ENCODE data around the gene TRPV4. TPM values are rescaled to one million over a fixed set of nuclear protein-coding genes. Genes with fewer than 3 reads are reported as not detected.
"Not testable (repeated sequence)": the region's sequence is repeated elsewhere in the genome, so short reads cannot be mapped to it uniquely, and the experiment has no call there.

The TRPV4 gene
- total RNA-seq, 1 experiment from 2014 or later: 0.44 TPM

- no peak for DNase-seq (ENCODE audit: low read depth)
These were observed 27.8 kb upstream of the TRPV4 start for GRCh38 chr12:109860977-109861376.

- DNase-seq (ENCODE audit: low read depth): peak; percentile 14
These were observed 25.6 kb upstream of the TRPV4 start for GRCh38 chr12:109858764-109859163.

GRCh38 chr12:109857715-109858114, 24.5 kb upstream of the TRPV4 start:
- DNase-seq (ENCODE audit: low read depth): no peak

GRCh38 chr12:109855377-109855776, 22.2 kb upstream of the TRPV4 start:
- DNase-seq (ENCODE audit: low read depth): no peak

- not testable (repeated sequence) for DNase-seq (ENCODE audit: low read depth)
These were observed 17.3 kb upstream of the TRPV4 start for GRCh38 chr12:109850518-109850917.

GRCh38 chr12:109847142-109847735, 14.0 kb upstream of the TRPV4 start:
- DNase-seq (ENCODE audit: low read depth): no peak

- DNase-seq (ENCODE audit: low read depth): no peak
These were observed 12.6 kb upstream of the TRPV4 start for GRCh38 chr12:109845824-109846205.

- peak; percentile 72 for DNase-seq (ENCODE audit: low read depth)
These were observed 12.0 kb upstream of the TRPV4 start for GRCh38 chr12:109844983-109845823.

- no peak for DNase-seq (ENCODE audit: low read depth)
These were observed 10.9 kb upstream of the TRPV4 start for GRCh38 chr12:109844091-109844490.

GRCh38 chr12:109842021-109842420, 8.8 kb upstream of the TRPV4 start:
- DNase-seq (ENCODE audit: low read depth): no peak

- no peak for DNase-seq (ENCODE audit: low read depth)
These were observed 8.2 kb upstream of the TRPV4 start for GRCh38 chr12:109841356-109841755.

GRCh38 chr12:109840305-109841074, 7.3 kb upstream of the TRPV4 start:
- DNase-seq (ENCODE audit: low read depth): peak; percentile 58

GRCh38 chr12:109839444-109839843, 6.2 kb upstream of the TRPV4 start:
- no peak for DNase-seq (ENCODE audit: low read depth)

GRCh38 chr12:109836916-109837315, 3.7 kb upstream of the TRPV4 start:
- DNase-seq (ENCODE audit: low read depth): peak; percentile 56

- DNase-seq (ENCODE audit: low read depth): no peak
These were observed 2.6 kb upstream of the TRPV4 start for GRCh38 chr12:109835827-109836226.

GRCh38 chr12:109832541-109833306, 474 bp downstream of the TRPV4 start:
- DNase-seq (ENCODE audit: low read depth): no peak

GRCh38 chr12:109831929-109832328, 1.3 kb downstream of the TRPV4 start:
- no peak for DNase-seq (ENCODE audit: low read depth)

GRCh38 chr12:109831365-109831764, 1.8 kb downstream of the TRPV4 start:
- no peak for DNase-seq (ENCODE audit: low read depth)

- DNase-seq (ENCODE audit: low read depth): no peak
These were observed 2.5 kb downstream of the TRPV4 start for GRCh38 chr12:109830718-109831117.

- no peak for DNase-seq (ENCODE audit: low read depth)
These were observed 2.9 kb downstream of the TRPV4 start for GRCh38 chr12:109830267-109830666.

- no peak for DNase-seq (ENCODE audit: low read depth)
These were observed 3.5 kb downstream of the TRPV4 start for GRCh38 chr12:109829667-109830066.
